ENCODE results near the gene MAGI1. TPM values are rescaled to one million over a fixed set of nuclear protein-coding genes. Genes with fewer than 3 reads are reported as not detected.

Gene MAGI1
- total and polyA plus RNA-seq, 4 donors: 9.9 to 88.1 (median 24.6) TPM

- DNase-seq (no peak), ATAC-seq (ENCODE audit: insufficient read depth, low FRiP score) (no peak)
- Histone ChIP-seq H3K27ac (ENCODE audit: low read depth in 1 of 2, low read length in 1 of 2) (no peak overlapping the region), H3K36me3 (ENCODE audit: control insufficient read depth in 4 of 4, insufficient read depth in 4 of 4, low read length in 4 of 4) (no peaks in the 10 kb centered on the region), H3K9me3 (ENCODE audit: control insufficient read depth in 4 of 4, insufficient read depth in 3 of 4, low read length in 3 of 4) (no peaks in the 10 kb centered on the region), H3K27me3 (ENCODE audit: control insufficient read depth in 3 of 3, insufficient read depth in 3 of 3, low read length in 2 of 3) (no peaks in the 10 kb centered on the region), H3K4me1 (ENCODE audit: control insufficient read depth in 5 of 5, insufficient read depth in 5 of 5, low read length in 5 of 5) (peaks cover 2 to 14% (median 4%) of the 10 kb centered on the region in 5 donors), H3K9ac (ENCODE audit: insufficient read depth in 1 of 2, low read length in 2 of 2) (no peak overlapping the region), H3K4me3 (no peak overlapping the region)
- WGBS, 2 donors: 88 to 89% methylated on average over 13 of the region's 13 CpGs
- no peak for TF ChIP-seq CTCF (IDR thresholded peaks at IDR 0.05; ENCODE audit: control extremely low read depth, extremely low read depth)
Measured at GRCh38 chr3:65478551-65479500, 559.9 kb downstream of the MAGI1 start.

- H3K9me3 ChIP-seq (ENCODE audit: control insufficient read depth in 4 of 4, insufficient read depth in 3 of 4, low read length in 3 of 4): peaks cover 0 to 1% (median 0%) of the 10 kb centered on the region in 4 donors
- TF ChIP-seq CTCF (IDR thresholded peaks at IDR 0.05; ENCODE audit: control extremely low read depth, extremely low read depth): no peak
- peaks cover 0 to 1% (median 0%) of the 10 kb centered on the region in 4 donors for H3K36me3 ChIP-seq (ENCODE audit: control insufficient read depth in 4 of 4, insufficient read depth in 4 of 4, low read length in 4 of 4)
- ATAC-seq (ENCODE audit: insufficient read depth, low FRiP score) (no peak), DNase-seq (no peak)
- H3K27ac ChIP-seq (ENCODE audit: low read depth in 1 of 2, low read length in 1 of 2): no peak overlapping the region
- no peaks in the 10 kb centered on the region for H3K4me1 ChIP-seq (ENCODE audit: control insufficient read depth in 5 of 5, insufficient read depth in 5 of 5, low read length in 5 of 5)
- 79 to 83% methylated on average over 3 of the region's 3 CpGs for WGBS, 2 donors
- H3K27me3 ChIP-seq (ENCODE audit: control insufficient read depth in 3 of 3, insufficient read depth in 3 of 3, low read length in 2 of 3): no peaks in the 10 kb centered on the region
- no peak overlapping the region for H3K4me3 ChIP-seq
- no peak overlapping the region for H3K9ac ChIP-seq (ENCODE audit: insufficient read depth in 1 of 2, low read length in 2 of 2)
Measured at GRCh38 chr3:65473736-65474135, 565.0 kb downstream of the MAGI1 start.

GRCh38 chr3:65472501-65472900 lies 566.2 kb downstream of the MAGI1 start:
- DNase-seq (no peak), ATAC-seq (ENCODE audit: insufficient read depth, low FRiP score) (no peak)
- Histone ChIP-seq H3K36me3 (ENCODE audit: control insufficient read depth in 4 of 4, insufficient read depth in 4 of 4, low read length in 4 of 4) (peaks cover 0 to 1% (median 0%) of the 10 kb centered on the region in 4 donors), H3K27me3 (ENCODE audit: control insufficient read depth in 3 of 3, insufficient read depth in 3 of 3, low read length in 2 of 3) (no peaks in the 10 kb centered on the region), H3K27ac (ENCODE audit: low read depth in 1 of 2, low read length in 1 of 2) (no peak overlapping the region), H3K4me3 (no peak overlapping the region), H3K4me1 (ENCODE audit: control insufficient read depth in 5 of 5, insufficient read depth in 5 of 5, low read length in 5 of 5) (no peaks in the 10 kb centered on the region), H3K9me3 (ENCODE audit: control insufficient read depth in 4 of 4, insufficient read depth in 3 of 4, low read length in 3 of 4) (peaks cover 0 to 1% (median 0%) of the 10 kb centered on the region in 4 donors), H3K9ac (ENCODE audit: insufficient read depth in 1 of 2, low read length in 2 of 2) (no peak overlapping the region)
- WGBS, 2 donors: 90 to 91% methylated on average over 3 of the region's 3 CpGs
- TF ChIP-seq CTCF (IDR thresholded peaks at IDR 0.05; ENCODE audit: control extremely low read depth, extremely low read depth): no peak

Measured in lung (tissue), 12 donors.